Amniotic stem cell (primary cell): ENCODE results near the gene SMPX.

Experiments used
- DNase-seq: peaks from one replicate; lab custom pipeline; 2025; lab: John Stamatoyannopoulos, UW

Gene SMPX

DNA sequence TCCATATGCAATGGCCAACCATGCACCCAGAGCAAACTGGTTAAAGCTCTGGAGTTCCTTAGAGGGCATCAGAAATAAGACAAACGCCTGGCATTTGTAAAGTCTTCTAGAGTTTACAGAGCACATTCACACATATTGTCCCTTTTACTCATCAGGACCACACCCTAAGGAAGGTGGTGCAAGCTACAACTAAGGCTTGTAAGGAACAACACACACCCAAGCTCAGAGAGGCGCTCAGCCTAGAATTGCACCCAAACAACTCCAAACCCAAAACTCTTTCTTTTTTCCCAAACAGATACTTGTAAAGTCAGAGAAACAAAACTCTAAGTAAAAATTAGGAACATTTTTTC, 46.1 kb downstream of the SMPX start:
- DNase-seq = no peak

DNA sequence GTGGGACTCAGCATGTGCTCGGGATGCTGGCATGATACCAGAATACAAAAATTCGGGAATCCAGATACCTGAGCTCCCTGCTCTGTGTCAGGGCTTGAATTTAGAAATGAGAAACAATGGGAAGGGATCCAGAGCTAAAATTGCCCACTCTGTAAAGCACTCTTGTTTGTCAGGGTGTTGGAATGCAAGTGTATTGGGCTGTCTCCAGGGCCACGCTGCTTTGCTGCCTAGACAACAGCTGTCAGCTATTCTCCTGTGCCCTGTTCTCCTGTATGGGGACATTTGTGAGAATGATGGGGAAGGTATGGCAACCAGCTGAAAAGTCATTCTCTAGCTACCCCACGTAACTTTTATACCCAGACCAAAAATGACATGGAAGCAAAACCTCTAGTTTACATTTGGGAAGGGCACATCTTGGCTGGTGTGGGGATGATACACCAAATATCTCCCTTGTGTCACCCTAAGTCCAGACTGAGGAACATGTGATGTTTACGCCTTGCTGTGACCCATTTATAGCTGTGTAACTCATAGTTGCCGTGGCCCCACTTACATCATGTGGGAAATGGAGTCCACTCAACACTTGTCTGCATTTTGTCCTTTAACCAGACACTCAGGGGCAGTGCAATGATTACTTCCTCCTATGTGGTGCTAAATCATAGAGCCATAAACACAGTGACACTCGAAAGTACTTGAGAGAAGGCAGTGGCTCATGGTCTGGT, 46.6 kb downstream of the SMPX start:
- DNase-seq = no peak

DNA sequence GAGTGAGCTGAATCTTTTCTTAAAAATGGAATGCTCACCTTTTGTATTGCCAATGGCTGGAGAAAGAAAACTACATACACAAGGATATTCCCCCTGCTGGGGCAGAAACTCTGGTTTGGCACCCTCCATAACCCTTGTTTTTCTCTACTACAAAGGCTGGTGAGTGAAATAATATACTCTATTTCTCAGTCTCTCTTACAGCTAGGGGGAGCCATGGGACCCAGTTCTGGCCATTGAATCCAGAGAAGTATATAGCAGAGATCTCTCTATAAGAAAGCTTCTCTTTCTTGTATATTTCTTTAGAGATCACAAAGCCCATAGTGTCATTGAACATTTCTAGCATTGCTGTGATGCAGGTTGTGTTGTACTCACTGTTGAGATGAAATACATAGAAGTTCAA, 49.8 kb downstream of the SMPX start:
- DNase-seq = no peak

DNA sequence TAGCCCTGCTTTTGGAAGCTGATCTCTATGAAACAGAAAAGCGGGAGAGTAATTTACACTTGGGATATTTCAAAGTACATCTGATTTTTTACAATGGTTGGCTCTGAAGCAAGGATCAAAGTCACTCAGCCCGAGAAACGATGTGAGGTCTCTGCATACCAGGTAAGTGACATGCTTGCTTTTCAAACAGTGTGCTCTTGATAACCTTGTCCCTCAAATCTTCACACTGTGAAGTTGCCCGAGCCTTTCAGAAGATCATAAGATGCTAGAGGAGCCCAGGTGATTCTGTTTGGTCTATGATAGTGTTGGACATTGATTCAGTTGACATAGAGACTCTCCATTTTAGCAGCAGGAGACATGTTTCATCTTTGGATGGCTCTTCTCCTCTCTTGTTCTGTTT, 52.7 kb downstream of the SMPX start:
- no peak for DNase-seq

DNA sequence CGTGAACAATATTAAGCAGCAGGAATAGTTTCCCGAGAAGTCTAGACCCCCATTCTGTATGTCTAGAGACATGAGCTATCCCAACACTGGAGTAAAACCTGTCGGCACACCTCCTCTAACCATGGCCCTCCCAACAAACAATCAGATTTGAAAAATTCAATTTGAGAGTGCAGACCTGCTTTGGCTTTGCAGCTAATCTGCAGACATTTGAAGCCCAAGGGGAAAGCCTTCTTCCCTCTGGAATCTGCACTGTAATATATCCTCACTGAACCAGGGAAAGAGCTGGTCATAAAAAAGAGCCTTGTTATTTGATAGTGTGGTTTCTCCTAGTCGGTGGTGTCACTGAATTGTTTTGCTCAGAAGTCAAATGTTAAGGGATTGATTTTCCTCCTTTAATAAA, 55.2 kb downstream of the SMPX start:
- DNase-seq = no peak

DNA sequence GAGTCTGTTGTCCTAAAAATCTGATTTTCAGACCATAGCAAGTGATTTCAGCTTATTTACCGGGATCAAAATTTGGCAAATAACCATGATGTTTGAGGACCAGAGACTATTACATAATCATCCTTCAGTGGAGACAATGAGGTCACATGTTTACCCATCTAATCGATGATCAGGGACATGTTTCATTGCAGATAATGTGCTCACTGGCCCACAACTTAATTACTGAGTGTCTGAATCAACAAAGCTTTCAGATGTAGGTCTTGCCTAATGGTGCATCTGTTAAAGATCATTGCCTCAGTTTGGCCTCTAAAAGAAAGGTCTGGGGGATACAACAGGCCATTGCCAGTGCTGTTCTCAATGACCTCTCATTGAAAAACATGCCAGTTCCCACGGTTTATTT, 56.9 kb downstream of the SMPX start:
- DNase-seq = no peak

DNA sequence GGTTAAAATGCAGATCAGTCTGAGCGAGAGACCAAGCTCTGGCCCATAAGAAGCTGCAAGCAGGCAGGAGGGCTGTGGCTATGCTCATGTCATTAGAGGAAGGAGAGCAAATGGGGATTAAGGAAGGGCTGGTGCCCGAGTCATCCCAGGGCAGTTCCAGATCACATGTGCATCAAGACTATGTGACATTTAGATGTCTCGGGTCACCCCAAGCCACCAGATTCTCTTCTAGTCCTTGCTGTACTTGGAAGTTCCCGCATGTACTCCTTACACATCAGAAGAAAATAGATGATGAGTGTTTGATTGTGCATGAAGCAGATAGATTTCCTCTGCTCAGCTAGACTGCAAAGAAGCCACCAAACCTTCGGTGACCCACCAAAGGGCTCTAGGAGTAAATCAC, 57.6 kb downstream of the SMPX start:
- no peak for DNase-seq

DNA sequence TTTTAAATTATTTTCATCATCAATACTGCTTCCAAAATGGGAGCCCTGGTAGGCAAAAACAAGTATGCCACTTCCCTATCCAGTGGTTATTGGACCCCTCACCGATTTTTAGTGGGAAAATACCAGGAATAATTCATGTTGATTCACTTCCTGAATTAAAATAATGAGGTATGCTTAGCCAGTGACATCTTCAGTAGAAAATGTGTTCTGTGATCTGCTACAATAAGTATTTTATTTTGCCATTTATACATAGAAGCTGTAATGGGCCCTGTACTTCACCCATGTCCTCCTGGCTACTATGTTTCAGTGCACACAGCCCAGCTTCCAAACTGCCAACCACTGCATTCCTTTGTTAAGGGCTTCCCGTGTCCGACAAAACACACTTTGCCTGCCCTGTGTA, 58.8 kb downstream of the SMPX start:
- DNase-seq = no peak

DNA sequence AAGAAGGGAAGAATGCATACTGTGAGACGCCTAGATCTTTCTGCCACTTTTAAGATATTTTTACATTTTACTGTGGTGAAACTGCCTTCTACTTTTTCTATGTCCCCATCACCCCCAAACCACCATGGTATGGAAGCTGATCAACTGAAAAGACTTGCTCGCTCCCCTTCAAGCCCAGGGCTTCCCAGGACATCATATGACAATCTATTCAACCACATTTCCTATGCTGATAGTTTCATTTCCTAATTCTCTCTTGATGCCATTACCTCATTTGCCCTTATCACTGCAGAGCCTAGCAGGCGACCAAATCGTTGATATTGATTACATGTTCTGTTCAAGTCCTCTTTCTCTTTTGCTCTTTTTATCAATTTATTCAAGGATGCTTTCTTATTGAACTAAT, 59.6 kb downstream of the SMPX start:
- DNase-seq = no peak

DNA sequence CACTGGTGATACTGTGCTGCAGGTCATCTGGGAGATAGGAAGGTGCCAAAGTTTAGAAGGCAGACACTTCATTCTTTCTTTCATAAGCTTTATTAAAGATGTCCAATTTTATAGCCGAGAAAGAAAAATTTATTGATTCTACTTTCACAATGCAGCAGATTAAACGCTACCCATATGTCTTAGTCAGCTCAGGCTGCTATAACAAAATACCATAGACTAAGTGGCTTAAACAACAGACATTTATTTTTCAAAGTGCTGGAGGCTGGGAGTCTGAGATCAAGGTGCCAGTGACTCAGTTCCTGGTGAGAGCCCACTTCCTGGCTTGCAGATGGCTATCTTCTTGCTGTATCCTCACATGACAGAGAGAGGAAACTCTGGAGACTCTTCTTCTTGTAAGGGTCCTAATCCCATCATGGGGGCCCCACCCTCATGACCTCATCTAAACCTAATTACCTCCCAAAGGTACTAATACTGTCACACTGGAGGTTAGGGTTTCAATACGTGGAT, 66.4 kb downstream of the SMPX start:
- no peak for DNase-seq

DNA sequence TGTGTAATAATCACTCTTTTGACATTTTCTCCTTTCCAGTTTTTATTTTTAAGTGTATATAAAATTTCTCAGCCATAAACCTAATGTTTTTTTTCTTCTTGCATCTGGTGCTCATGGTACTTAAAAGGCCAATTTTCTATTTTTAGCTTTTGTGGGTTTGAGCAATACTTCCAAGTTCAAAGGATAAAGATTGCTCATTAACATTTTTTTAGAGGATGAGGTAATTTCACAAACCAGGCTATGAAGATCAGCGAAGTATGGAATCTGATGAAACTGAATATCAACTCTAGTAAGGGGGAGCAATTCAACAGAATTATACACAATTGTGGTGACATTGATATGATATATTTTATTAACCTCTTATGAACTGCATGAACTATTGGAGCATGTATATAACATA, 74.0 kb downstream of the SMPX start:
- no peak for DNase-seq

DNA sequence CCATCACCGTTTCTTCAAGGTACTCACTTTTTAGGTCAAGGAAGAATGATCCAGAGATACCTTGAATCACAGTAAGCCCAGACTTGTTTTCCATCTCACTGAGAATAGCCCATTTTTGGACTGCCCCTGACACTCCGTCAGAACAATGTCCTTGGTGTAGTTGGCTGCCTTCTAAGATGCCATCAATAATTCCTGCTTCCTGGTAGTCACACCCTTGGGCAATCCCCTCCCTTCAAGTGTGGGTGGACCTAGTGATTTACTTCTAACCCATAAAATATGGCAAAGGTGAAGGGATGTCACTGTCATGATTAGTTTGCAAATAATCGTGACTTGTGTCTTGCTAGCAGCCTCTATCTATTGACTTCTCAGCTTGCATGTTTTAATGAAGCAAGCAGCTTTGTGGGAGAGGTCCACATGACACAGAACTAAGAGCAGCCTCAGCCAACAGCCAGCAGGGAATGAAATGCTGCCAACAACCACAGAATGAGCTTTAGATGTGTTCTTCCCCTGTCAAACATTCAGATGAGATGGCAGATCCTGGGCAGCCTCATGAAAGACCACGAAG, 79.8 kb downstream of the SMPX start:
- no peak for DNase-seq

DNA sequence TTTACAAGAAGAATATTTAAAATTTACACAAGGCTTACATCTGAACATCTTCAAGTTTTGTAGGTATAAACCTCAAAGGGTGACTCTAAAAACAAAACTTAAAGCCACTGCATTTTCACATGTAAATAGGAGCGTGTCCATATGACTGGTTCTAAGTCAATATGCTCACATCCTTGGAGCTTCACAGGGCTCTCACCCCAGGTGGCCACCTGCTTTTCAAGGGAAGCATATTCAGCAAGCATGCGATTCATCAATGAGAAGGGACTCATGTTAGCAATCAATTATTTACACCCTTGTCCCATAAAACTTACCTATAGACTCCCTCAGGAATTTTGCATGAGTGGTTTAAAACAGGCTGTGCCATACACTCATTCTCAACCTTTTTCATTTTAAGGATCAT, 82.0 kb downstream of the SMPX start:
- no peak for DNase-seq

DNA sequence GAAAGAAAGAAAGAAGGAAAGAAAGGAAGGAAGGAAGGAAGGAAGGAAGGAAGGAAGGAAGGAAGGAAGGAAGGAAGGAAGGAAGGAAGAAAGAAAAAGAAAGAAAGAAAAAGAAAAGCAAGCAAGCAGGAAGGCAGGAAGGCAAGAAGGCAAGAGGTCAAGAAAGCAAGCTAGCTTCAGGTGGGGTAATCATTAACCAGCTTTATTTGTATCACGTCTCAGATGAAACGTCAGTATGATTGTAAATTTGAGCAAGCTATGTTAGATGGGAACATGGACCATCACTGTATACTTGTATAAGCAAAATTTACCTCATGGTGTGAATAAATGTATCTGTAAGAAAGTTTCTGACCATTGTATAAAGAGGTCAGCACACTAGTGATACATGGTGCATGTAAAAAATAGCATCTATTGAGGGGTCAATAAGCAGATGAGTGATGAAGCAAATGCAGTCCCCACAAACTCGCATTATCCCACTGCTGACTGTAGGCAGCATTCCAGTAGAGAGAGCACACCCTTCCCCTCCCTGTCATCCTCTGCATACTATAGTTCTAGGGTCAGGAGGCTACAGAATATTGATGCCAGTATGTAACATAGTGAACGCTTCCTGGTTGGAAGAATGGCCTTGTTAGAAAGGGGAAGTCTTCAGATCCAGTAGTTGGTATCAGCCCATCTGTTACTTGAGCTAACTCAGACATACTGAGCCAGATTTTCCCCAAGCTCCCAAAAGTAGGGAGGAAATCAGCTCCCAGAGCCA, 83.3 kb downstream of the SMPX start:
- DNase-seq = no peak

DNA sequence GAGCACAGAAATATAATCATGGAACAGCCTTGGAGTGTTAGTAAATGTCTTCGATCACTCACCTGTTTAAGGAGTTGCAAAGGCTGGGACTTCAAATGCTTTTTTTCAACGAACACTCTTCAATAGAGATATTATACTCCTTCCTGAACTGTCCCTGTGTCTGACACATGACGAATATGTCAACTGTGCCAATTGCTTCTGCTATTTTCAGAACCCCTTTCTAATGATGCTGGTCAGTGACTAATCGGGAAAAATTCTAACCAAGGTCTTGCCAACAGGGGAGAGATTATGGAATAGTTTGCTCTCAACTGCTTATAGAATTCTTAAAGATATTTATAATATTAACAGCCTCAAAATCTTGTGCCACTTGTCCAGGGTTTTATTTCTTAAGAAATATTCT, 91.2 kb downstream of the SMPX start:
- DNase-seq = no peak

DNA sequence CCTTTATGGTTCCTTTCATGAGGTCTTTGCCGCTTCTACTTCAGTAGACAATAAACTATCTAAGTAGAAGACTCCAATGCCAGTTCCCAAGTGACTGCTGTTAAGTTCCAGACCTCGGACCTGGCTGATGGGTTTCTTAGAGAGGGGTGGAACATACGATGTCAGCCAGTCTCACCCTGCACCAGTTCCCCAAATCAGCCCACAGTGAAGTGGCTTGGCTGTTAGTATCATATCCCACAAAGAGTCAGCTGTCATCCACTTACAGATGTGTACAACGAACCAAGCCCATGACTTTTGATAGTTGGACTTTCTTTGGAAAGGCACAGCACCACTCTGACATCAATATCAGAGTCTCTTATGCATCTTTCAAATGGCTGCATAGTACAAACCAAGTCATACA, 91.7 kb downstream of the SMPX start:
- no peak for DNase-seq

DNA sequence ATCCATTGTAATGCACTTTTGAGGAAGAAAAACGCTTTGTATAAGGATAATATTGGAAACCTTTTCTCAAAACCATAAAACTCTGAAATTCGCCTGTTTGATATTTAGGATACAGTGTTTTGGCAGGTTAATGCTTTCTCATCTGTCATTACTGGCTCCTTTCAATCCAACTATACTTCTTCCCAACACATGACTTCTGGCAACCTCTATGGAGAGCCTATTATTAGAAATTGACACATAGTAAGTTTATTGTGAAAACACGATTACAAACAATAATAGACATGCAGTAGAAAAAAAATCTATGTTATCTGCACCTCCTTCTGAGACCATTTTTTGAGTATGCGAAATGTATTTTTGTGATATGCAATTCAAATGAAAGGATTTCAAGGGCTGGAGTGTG, 95.2 kb downstream of the SMPX start:
- no peak for DNase-seq

DNA sequence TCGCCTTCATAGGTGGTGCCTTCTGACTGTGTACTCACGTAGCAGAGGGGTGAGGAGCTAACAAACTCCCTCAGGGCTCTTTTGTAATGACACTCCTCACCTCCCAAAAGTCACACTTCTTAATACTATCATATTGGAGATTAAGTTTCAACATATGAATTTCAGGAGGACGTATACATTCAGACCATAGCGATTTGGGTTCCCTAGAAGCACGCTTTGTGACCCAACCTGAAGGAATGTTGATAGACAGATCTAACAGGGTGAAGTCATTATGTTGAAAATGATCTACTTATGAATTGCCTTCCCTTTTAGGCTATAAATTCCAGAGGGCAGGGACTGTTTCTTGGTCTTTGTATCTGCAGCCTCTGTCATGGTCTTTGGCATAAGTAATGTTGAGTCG, 96.6 kb downstream of the SMPX start:
- DNase-seq = no peak

DNA sequence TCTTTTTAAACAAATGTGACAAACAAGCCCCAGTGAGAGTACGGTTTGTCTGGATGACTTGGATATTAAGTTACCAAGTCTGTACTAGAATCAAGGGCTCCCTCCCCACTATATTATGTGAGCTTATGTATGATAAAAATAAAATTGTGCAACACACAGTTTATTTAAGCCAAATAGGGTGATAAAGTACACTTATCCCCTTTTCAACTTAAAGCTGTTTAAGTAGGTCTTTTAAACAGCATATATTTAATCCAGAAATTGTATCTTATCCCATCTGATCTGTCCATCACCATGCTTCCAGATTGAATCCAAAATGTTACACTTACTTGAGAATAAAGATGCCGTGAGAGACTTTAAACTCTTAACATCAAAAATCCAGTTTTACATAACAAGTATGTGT, 97.8 kb downstream of the SMPX start:
- DNase-seq = no peak

DNA sequence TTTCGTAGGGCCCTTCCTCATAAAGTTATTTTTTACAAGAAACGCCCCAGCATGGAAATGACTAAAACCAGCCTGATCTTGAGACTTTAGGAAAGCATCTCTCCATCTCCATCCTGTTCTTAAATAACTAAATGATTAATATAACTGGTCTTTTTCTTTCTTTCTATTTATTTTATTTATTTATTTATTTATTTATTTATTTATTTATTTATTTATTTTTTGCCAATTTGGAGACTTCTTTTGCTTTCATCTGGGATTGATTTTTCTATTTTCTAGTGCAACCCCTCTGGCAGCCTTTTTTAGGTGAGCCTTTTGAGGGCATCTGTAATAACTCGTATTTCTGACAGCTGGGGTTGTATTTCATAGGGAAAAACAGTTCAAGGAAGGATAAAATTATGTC, 98.6 kb downstream of the SMPX start:
- DNase-seq = no peak

DNA sequence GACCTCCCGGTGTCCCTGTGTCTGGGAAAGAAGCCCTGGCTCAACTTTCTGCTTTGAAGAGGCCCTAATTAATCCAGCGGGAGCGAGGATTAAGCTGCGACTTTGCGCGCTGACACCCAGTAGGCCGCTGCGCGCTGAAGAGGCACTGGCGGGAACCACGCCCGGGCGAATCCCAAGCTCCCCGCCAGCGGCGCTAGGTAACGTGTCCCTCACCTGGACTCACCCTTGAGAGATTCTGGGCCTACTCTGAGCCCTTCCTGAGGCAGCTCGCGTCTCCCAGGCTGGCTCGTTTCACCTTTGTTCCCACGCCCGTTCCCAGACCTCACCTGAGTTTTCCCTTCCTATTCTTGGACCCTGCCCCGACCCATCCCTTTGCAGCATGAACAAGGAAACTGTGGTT, 99.2 kb downstream of the SMPX start:
- DNase-seq = no peak

DNA sequence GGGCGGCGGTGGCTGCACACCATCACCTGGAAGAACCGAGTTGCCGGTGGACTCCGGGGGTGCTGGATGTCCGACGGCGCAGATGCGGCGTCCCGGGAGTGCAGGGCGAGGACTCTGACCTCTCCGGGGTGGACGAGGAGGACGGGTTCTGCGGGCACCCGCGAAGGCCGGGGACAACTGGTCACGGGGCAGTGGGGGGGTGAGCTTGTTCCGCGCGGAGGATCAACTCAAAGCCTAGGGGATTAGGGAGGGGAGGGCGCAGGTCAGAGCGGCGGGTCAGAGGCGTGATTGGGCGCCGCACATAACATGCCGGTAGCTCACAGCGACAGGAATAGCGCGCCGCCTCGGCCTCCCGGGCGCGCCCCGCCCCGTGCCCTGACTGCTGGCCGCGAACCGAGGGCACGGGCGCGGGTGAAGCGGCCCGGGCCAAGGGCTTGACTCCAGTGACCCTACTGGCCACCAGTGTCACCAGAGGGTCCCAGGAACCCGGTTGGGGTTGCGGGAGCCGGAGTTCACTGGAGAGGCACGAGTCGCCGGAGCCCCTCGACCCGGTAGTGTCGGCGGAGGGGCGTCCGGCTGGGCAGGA, 99.7 kb downstream of the SMPX start, which contains the start of gene KLHL34:
Gene KLHL34, minus strand, starts transcription at position 179 of the 586 bp plus-strand sequence. CDS start 542 bp downstream, outside the sequence.
- DNase-seq = no peak
